NOMO-1 treated with dmso at 0.1 percent for 144 hours (cell line): ENCODE measurements around the gene ATG7.
A peak's percentile ranks its signal among the peaks of the same experiment; 100 is the strongest.
"Not testable (repeated sequence)": the region's sequence is repeated elsewhere in the genome, so short reads cannot be mapped to it uniquely, and the experiment has no call there.

Experiments used
- DNase-seq: peaks from one replicate; lab custom pipeline; 2025; ENCODE audit not compliant: unreplicated experiment; lab: John Stamatoyannopoulos, UW

Gene ATG7

GRCh38 chr3:11422291-11422690 is 150.1 kb downstream of the ATG7 start:
- DNase-seq = no peak

DNA sequence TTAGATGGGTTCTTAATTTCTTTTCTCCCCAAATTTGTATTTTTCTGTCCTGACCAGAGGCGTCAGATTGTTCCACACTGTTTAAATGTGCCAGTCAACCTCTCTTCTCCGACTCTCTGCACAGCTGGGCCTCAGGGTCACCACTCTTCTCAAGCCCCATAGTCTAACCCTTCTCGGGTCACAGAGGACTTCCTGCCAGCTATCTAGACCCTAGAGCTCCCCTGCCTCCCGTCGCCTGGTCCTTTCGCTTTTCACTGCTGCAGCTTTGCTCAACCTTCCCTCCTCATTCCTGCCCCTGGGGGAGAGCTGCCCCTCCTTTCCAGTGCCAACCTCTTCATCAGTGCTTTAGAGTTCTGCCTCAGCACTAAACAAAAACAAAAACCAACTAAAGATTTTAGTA is 151.7 kb downstream of the ATG7 start:
- no peak for DNase-seq

DNA sequence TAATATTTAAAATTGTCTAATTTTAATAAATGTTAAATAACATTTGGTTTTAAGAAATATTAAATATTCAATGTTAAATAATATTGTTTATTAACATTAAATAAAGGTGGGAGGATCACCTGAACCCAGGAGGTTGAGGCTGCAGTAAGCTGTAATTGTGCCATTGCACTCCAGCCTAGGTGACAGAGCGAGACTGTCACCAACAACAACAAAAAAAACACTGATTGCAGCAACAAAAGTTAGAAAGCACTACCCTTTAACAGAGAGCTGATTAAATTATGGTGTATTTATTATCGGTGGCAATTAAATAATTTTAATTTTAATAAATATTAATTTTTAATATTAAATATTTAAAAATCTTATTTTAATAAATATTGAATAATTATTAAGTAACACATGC is 152.1 kb downstream of the ATG7 start:
- no peak for DNase-seq

- DNase-seq = no peak
Measured at GRCh38 chr3:11430207-11430606, 158.0 kb downstream of the ATG7 start.

GRCh38 chr3:11430624-11431023 is 158.4 kb downstream of the ATG7 start:
- no peak for DNase-seq

- DNase-seq = no peak
Measured at GRCh38 chr3:11431319-11431718, 159.1 kb downstream of the ATG7 start.

GRCh38 chr3:11434017-11434526 is 161.9 kb downstream of the ATG7 start:
- DNase-seq = no peak

- DNase-seq = no peak
Measured at GRCh38 chr3:11434563-11435096, 162.4 kb downstream of the ATG7 start.

- DNase-seq = no peak
Measured at GRCh38 chr3:11435440-11436165, 163.4 kb downstream of the ATG7 start.

- DNase-seq = no peak
Measured at GRCh38 chr3:11436775-11437174, 164.6 kb downstream of the ATG7 start.

GRCh38 chr3:11437506-11437905 is 165.3 kb downstream of the ATG7 start:
- DNase-seq = no peak

- no peak for DNase-seq
Measured at GRCh38 chr3:11438646-11439045, 166.4 kb downstream of the ATG7 start.

- not testable (repeated sequence) for DNase-seq
Measured at GRCh38 chr3:11441346-11441745, 169.1 kb downstream of the ATG7 start.

DNA sequence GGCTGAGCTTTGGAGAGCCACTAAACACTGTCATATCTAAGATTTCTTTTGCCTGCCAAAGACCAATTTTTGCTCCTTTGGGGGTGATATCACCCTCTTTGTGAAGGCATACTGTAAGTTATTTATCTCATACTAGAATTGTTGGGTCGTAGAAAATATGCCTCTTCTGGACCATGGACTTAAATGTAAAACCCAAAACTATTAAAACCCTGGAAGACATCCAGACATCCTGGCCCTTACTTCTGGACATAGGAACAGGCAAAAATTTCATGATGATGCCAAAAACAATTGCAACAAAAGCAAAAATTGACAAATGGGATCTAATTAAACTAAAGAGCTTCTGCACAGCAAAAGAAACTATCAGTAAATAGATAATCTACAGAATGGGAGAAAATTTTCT is 172.2 kb downstream of the ATG7 start:
- no peak for DNase-seq

- not testable (repeated sequence) for DNase-seq
Measured at GRCh38 chr3:11445193-11445592, 173.0 kb downstream of the ATG7 start.

GRCh38 chr3:11445883-11446282 is 173.7 kb downstream of the ATG7 start:
- DNase-seq = no peak

GRCh38 chr3:11447584-11448200 is 175.5 kb downstream of the ATG7 start:
- no peak for DNase-seq

DNA sequence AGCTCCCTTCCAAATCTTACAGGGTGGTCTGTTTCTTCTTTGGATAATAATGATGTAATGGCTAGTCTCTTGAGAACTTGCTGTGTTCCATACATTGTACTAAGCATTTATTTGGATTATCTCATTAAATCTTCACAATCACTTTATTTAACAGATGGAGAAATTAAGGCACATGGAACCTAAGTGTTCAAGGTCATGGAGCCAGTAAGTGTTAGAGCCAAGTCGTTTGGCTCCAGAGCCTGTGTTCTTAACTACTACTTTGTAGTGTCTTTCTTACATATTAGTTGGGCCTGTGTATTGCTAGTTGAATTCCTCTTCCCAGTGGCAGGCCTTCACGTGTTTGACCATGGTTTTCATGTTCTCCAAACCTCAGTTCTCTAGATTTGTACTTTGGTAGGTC is 177.8 kb downstream of the ATG7 start:
- DNase-seq = no peak

DNA sequence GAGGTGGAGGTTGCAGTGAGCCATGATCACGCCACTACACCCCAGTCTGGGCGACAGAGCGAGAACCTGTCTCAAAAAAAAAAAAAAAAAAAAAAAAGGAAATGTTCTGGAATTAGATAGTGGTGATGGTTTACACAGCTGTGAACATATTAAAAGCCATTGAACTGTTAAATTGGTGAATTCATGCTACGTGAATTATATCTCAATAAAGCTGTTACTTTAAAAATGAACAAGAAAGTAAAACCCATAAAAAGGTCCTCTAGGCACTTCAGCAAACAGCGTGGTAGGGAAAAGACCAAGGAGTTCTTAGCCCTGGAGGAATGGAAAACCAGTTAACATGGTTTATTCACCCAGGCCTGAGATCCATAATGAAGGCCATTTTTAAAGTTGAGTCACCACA is 180.1 kb downstream of the ATG7 start:
- no peak for DNase-seq

GRCh38 chr3:11452885-11453847 is 181.0 kb downstream of the ATG7 start:
- no peak for DNase-seq

DNA sequence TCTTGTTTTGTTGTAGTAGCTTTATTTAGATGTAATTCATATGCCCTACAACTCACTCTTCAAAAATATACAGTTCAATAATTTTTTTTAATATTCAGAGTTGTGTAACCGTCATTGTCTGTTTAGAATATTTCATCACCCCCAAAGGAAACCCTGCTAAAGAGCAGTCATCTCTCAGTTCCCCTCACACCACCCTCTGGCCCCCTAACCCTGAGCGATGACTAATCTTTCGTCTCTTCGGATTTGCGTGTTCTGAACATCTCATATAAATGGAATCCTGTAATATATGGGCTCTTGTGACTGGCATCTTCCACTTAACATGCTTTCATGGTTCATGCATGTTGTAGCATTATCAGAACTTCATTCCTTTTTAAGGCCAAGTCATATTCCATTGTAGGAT is 183.8 kb downstream of the ATG7 start:
- peak; percentile 87 for DNase-seq
